Cardiac fibroblast (primary cell): ENCODE data around the gene FBLN5.
A peak's percentile ranks its signal among the peaks of the same experiment; 100 is the strongest.

Experiments used
- DNase-seq, 2 donors: peaks; one replicate each; pipeline versions ENCODE4 v3.0.0 to v3.0.0-alpha.2; 2010; ENCODE audit warnings: low read depth in 2 of 2
- H3K4me3 ChIP-seq, 2 donors: replicated peaks in 1 of 2; 1 replicate in 1 of 2; 2 replicates in 1 of 2; pipeline ENCODE4 v1.5.1; 2011; ENCODE audit warnings: low read depth in 2 of 2, low read length in 2 of 2, mild to moderate bottlenecking in 2 of 2, moderate library complexity in 1 of 2
- CTCF ChIP-seq: IDR thresholded peaks from one replicate; pipeline ENCODE4 v1.5.1; 2011; ENCODE audit warnings: low read depth, mild to moderate bottlenecking, low read length, inconsistent platforms

FBLN5 gene

GRCh38 chr14:91861091-91861490 is 86.4 kb downstream of the FBLN5 start:
- DNase-seq, result no peak

GRCh38 chr14:91860238-91860637 is 87.3 kb downstream of the FBLN5 start:
- DNase-seq, result no peak
- H3K4me3 ChIP-seq, result no peak overlapping the region
- no peak for TF ChIP-seq CTCF

More at GRCh38 chr14:91861091-91861490, 86.4 kb downstream of the FBLN5 start:
- H3K4me3 ChIP-seq, result no peak overlapping the region
- TF ChIP-seq CTCF, result no peak

DNA sequence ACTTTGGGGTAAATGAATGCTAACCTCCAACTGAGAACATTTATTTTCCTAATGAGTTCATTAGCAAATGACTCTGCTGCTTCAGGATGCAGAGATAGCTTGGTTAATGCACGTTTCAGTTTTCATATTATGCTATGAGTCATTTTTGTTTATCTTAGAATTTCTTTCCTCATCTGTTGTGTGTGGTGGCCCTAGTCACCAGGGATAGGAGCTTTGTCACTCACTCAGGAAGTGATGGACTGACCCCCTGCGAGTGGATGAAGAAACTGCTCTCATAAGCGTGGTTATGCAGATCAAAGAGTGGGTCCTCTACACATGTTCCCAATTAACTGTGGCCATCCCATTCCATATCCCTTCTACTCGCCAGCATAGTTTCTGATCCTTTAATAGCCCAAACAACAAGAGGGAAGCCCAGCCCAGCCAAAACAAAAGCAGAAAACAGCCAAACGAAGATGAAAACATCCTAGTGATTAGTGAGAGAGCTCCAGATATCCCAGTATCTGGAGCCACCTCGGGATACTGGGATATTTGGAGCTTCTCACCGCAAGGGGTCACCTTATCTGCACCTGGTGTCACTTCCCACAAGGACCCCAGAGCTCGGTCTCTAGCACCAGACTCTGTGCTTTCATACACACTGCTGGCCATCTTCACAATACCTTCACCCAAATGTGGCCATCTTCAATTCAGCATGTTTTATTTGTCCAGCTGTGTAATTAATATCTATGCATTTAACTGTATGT is 88.8 kb downstream of the FBLN5 start:
- DNase-seq, result peak; percentile 52 to 69
- TF ChIP-seq CTCF, result peak; percentile 8
- no peak overlapping the region for H3K4me3 ChIP-seq

DNA sequence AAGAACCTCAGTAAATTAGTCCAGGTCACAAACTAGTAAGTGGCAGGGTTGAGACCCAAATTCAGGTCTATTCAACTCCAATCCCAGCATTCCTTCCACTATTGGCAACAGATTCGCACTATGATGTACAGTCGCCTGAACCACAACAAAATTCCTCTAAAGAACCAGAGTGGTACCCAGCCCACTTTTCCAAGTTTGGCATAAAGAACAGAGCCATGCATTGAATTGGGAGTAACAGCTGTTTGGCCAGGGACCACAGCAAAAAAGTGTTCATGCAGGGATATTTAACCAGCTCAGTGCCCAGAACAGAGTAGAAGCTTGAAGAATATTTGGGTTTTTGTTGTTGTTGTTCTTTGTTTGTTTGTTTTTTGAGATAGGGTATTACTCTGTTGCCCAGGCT is 89.9 kb downstream of the FBLN5 start:
- DNase-seq, result no peak
- no peak for TF ChIP-seq CTCF
- no peak overlapping the region for H3K4me3 ChIP-seq

- no peak overlapping the region for H3K4me3 ChIP-seq
- no peak for DNase-seq
- no peak for TF ChIP-seq CTCF
Observed at GRCh38 chr14:91854327-91854934, 93.1 kb downstream of the FBLN5 start.

GRCh38 chr14:91851563-91851962 is 95.9 kb downstream of the FBLN5 start:
- TF ChIP-seq CTCF, result no peak
- DNase-seq, result no peak
- H3K4me3 ChIP-seq, result no peak overlapping the region

GRCh38 chr14:91848504-91849001 is 98.9 kb downstream of the FBLN5 start:
- no peak for DNase-seq
- H3K4me3 ChIP-seq, result no peak overlapping the region
- TF ChIP-seq CTCF, result no peak
